ENCODE measurements around the gene NOTCH4.

- TF ChIP-seq POLR2AphosphoS5 (IDR thresholded peaks at IDR 0.05; ENCODE audit: low read depth) (no peak), STAT1 (IDR thresholded peaks at IDR 0.05; ENCODE audit: unreplicated experiment) (no peak), CREB1 (CRISPR knock-in tag; IDR thresholded peaks at IDR 0.05; ENCODE audit: low read depth) (no peak), CTCF (conservative IDR thresholded peaks at IDR 0.05; ENCODE audit: low read depth in 2 of 2) (no peak), REST (IDR thresholded peaks at IDR 0.05; ENCODE audit: unreplicated experiment) (no peak)
These were observed 45.1 kb downstream of the NOTCH4 start for GRCh38 chr6:32178547-32179440.

Measured in GM23338 (cell line).